Body of pancreas (tissue), 4 donors: ENCODE results near the gene ERCC8.

ENCODE experiments used
- CTCF ChIP-seq, 7 experiments: fragments of 450-650 bp in 4 of 7; fragments of 200-600 bp in 3 of 7; sonication (generic) in 3 of 7; IDR thresholded peaks; one replicate each; pipeline ENCODE4 v1.5.1; 2016 to 2019; ENCODE audit warnings: antibody characterized with exemption in 7 of 7
- POLR2A ChIP-seq, 3 donors: fragments of 450-650 bp; IDR thresholded peaks; one replicate each; pipeline ENCODE4 v1.6.1; 2016; ENCODE audit warnings: antibody characterized with exemption in 3 of 3, mild to moderate bottlenecking in 2 of 3

GRCh38 chr5:60856066-60856465 lies 88.8 kb downstream of the ERCC8 start:
- no peak for TF ChIP-seq POLR2A (IDR thresholded peaks at IDR 0.05)
- TF ChIP-seq CTCF (IDR thresholded peaks at IDR 0.05), result no peak
